NCI-H2081 treated with DMSO at 0.1 percent for 48 hours (cell line): Measurements from ENCODE around the gene CLIC3.
A peak's percentile ranks its signal among the peaks of the same experiment; 100 is the strongest.

Source experiments
- DNase-seq: peaks from one replicate; lab custom pipeline; 2025; lab: John Stamatoyannopoulos, UW

CLIC3 gene

GRCh38 chr9:136951541-136952320 lies 44.6 kb downstream of the CLIC3 start, which contains the start of gene LCN12:
Gene LCN12, plus strand, starts transcription at chr9:136952273. Its CDS starts 55 bp downstream, at chr9:136952328.
- no peak for DNase-seq

- DNase-seq, result no peak
Measured at GRCh38 chr9:136950656-136951276, 45.6 kb downstream of the CLIC3 start.

GRCh38 chr9:136949817-136950655 lies 46.3 kb downstream of the CLIC3 start:
- peak; percentile 73 for DNase-seq

GRCh38 chr9:136949239-136949816 lies 47.0 kb downstream of the CLIC3 start:
- DNase-seq, result no peak

- DNase-seq, result no peak
Measured at GRCh38 chr9:136947955-136948510, 48.3 kb downstream of the CLIC3 start.

GRCh38 chr9:136947028-136947891 lies 49.1 kb downstream of the CLIC3 start:
- no peak for DNase-seq

- no peak for DNase-seq
Measured at GRCh38 chr9:136946228-136947027, 49.9 kb downstream of the CLIC3 start.

GRCh38 chr9:136945333-136946227 lies 50.8 kb downstream of the CLIC3 start:
- no peak for DNase-seq
